ENCODE measurements around the gene HOXA13.

Gene HOXA13

DNA sequence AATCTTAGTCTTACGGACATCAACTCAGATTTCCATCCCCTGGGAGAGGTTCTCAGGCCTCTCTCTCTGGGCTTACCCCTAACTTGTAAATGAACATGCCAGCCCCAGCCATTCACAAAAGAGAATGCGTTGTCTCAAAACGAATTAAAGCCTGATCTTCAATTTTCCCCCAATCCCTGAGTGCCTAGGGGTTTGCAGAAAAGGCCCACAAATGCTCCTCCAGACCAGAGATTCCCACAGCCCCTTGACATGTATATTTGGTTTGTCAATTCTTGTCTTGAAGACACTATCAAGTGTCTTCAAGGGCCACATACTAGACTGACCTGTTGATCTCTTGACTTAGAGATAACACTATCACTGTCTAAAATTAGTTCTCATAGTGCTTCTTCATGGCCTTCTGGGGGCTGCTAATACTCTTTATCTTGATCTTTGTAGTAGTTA is 11.9 kb upstream of the HOXA13 start:
- Histone ChIP-seq H3K4me3 (ENCODE audit: low read depth, low read length) (peak overlapping the region; percentile 13), H3K27me3 (ENCODE audit: control insufficient read depth, insufficient read depth, low read length) (peaks cover 100% of the 10 kb centered on the region), H3K9me3 (ENCODE audit: control insufficient read depth, insufficient read depth, low read length) (no peaks in the 10 kb centered on the region), H3K4me1 (ENCODE audit: control insufficient read depth, insufficient read depth, low read length) (peaks cover 4% of the 10 kb centered on the region), H3K9ac (ENCODE audit: low read depth, low read length) (no peak overlapping the region), H3K36me3 (ENCODE audit: control insufficient read depth, insufficient read depth, low read length) (no peaks in the 10 kb centered on the region)

DNA sequence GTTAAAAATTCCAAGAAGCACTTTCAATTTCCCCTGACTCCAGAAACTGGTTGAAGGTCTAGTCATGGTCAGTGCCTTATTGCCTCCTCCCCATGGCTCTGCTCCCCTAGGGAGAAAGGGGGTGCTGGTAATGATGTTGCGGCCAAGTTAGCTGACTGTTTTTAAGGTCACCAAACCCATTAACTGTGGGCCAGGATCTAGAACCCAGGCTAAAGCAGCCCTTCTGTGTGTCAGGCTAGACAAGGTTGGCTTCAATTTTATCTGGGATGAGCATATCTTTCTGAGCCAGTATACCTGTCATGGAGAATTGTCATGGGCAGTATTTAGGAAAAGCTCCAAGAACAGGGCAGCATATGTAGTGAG is 11.2 kb upstream of the HOXA13 start:
- Histone ChIP-seq H3K4me3 (ENCODE audit: low read depth, low read length) (peak overlapping the region; percentile 26), H3K9me3 (ENCODE audit: control insufficient read depth, insufficient read depth, low read length) (no peaks in the 10 kb centered on the region), H3K36me3 (ENCODE audit: control insufficient read depth, insufficient read depth, low read length) (no peaks in the 10 kb centered on the region), H3K9ac (ENCODE audit: low read depth, low read length) (no peak overlapping the region), H3K4me1 (ENCODE audit: control insufficient read depth, insufficient read depth, low read length) (peaks cover 4% of the 10 kb centered on the region), H3K27me3 (ENCODE audit: control insufficient read depth, insufficient read depth, low read length) (peaks cover 100% of the 10 kb centered on the region)

DNA sequence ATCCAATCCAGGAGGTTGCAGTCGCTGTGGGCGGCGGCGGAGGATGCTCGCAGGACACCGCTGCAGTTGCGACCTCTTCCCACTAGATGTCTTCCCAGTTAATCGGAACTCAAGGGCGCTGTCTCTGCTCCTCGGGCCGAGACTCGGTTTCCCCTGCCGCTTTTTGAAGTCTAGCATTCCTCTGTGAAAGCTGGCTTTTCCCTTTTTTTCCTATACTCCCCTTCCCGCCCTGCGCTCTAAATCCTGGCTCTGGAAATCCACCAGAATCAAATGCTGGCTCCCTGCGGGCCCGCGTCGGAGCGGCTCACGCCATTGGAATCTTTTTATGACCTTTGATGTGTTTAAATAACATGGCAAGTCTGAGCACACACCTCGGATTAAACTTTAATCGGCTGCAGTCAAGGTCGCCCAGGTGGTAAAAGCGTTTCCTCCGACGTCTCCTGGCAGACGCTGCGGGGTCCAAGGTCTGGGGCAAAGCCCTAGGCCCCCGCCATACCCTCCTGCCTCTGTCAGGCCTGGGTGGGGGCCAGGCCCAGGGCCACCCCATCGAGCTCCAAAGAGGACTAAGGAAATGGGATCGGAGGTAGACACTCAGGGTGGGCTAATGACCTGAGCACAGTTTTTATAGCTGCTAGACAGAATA is 10.7 kb upstream of the HOXA13 start:
- Histone ChIP-seq H3K4me1 (ENCODE audit: control insufficient read depth, insufficient read depth, low read length) (peaks cover 4% of the 10 kb centered on the region), H3K9me3 (ENCODE audit: control insufficient read depth, insufficient read depth, low read length) (no peaks in the 10 kb centered on the region), H3K4me3 (ENCODE audit: low read depth, low read length) (peak overlapping the region; percentile 26), H3K36me3 (ENCODE audit: control insufficient read depth, insufficient read depth, low read length) (no peaks in the 10 kb centered on the region), H3K9ac (ENCODE audit: low read depth, low read length) (no peak overlapping the region), H3K27me3 (ENCODE audit: control insufficient read depth, insufficient read depth, low read length) (peaks cover 100% of the 10 kb centered on the region)

DNA sequence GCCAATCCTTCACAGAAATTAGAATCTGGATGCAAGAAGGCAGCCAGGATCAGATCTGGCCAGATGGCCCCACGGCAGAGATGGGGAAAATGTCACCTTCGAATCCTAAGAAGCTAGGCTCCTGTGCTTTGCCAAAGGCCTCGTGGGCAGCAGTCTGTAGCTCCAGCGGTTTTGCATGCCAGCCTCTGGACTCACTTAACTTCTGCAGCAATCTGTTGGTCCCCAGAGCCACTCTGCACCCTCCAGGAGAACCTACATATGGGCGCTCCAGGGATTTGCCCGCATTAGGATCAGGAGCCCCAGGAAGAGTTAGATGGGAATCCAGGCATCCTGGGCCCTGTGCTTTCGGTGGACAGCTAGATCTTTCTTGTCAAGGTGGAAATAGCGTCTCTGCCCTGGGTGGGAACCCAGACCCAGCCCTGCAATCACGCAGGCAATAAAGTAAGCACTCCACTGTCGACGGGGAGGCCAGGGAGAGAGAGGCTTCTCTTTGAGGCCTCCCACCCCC is 10.1 kb upstream of the HOXA13 start:
- H3K36me3 ChIP-seq (ENCODE audit: control insufficient read depth, insufficient read depth, low read length) = no peaks in the 10 kb centered on the region
- no peaks in the 10 kb centered on the region for H3K9me3 ChIP-seq (ENCODE audit: control insufficient read depth, insufficient read depth, low read length)
- H3K27me3 ChIP-seq (ENCODE audit: control insufficient read depth, insufficient read depth, low read length) = peaks cover 100% of the 10 kb centered on the region
- peaks cover 3% of the 10 kb centered on the region for H3K4me1 ChIP-seq (ENCODE audit: control insufficient read depth, insufficient read depth, low read length)
- H3K4me3 ChIP-seq (ENCODE audit: low read depth, low read length) = peak overlapping the region; percentile 26
- no peak overlapping the region for H3K9ac ChIP-seq (ENCODE audit: low read depth, low read length)

DNA sequence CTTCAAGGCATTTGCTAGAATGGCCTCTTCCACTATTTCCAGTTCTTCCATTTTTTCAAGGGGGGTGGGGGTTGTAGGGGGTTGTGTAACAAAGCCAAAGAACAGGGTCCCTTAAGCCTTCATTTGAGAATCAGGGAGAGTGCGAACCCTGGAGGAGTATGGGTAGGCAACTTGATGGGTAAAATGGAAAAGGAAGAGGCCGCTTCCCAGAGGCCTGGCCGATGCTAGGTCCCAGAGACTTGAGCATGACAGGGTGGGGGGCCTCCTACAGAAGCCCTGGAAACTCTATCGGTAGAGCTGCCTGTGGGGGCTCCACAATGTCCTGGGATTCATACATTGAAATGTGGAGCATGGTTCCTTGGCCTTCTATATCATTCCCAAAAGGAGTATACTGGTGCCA is 9.1 kb upstream of the HOXA13 start:
- Histone ChIP-seq H3K36me3 (ENCODE audit: control insufficient read depth, insufficient read depth, low read length) (no peaks in the 10 kb centered on the region), H3K27me3 (ENCODE audit: control insufficient read depth, insufficient read depth, low read length) (peaks cover 100% of the 10 kb centered on the region), H3K9me3 (ENCODE audit: control insufficient read depth, insufficient read depth, low read length) (no peaks in the 10 kb centered on the region), H3K9ac (ENCODE audit: low read depth, low read length) (no peak overlapping the region), H3K4me3 (ENCODE audit: low read depth, low read length) (peak overlapping the region; percentile 1), H3K4me1 (ENCODE audit: control insufficient read depth, insufficient read depth, low read length) (no peaks in the 10 kb centered on the region)

DNA sequence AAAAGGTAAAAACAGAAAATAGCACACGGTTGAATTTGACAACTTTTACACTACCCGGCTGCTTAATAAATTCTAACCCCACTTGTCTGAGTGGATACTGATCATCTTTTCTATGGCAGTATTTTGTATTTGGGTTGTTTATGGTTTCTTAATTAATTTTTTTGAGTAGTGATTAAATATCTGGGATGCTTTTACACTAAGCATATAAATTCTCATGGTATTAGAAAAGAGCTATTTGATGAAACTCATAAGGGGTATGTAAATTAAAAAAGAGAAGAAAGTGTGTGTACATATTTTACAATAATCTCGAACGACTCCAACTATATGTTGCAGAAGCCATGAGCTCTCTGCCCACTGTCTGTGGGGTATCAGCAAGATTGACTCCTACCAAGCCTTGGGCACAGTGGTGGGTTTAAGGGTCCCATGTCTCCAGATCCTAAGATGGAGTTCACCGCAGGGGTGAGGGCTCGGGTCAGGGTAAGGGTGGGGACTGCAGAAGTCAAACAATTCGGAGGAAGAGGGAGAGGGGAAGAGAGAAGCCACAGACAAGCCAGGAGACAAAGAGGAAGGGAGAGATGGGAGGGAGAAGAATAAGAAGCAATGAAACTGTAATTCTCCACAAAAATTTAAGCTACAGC is 7.6 kb upstream of the HOXA13 start:
- H3K27me3 ChIP-seq (ENCODE audit: control insufficient read depth, insufficient read depth, low read length) = peaks cover 100% of the 10 kb centered on the region
- H3K4me1 ChIP-seq (ENCODE audit: control insufficient read depth, insufficient read depth, low read length) = no peaks in the 10 kb centered on the region
- H3K9me3 ChIP-seq (ENCODE audit: control insufficient read depth, insufficient read depth, low read length) = no peaks in the 10 kb centered on the region
- H3K9ac ChIP-seq (ENCODE audit: low read depth, low read length) = no peak overlapping the region
- no peaks in the 10 kb centered on the region for H3K36me3 ChIP-seq (ENCODE audit: control insufficient read depth, insufficient read depth, low read length)
- H3K4me3 ChIP-seq (ENCODE audit: low read depth, low read length) = no peak overlapping the region

DNA sequence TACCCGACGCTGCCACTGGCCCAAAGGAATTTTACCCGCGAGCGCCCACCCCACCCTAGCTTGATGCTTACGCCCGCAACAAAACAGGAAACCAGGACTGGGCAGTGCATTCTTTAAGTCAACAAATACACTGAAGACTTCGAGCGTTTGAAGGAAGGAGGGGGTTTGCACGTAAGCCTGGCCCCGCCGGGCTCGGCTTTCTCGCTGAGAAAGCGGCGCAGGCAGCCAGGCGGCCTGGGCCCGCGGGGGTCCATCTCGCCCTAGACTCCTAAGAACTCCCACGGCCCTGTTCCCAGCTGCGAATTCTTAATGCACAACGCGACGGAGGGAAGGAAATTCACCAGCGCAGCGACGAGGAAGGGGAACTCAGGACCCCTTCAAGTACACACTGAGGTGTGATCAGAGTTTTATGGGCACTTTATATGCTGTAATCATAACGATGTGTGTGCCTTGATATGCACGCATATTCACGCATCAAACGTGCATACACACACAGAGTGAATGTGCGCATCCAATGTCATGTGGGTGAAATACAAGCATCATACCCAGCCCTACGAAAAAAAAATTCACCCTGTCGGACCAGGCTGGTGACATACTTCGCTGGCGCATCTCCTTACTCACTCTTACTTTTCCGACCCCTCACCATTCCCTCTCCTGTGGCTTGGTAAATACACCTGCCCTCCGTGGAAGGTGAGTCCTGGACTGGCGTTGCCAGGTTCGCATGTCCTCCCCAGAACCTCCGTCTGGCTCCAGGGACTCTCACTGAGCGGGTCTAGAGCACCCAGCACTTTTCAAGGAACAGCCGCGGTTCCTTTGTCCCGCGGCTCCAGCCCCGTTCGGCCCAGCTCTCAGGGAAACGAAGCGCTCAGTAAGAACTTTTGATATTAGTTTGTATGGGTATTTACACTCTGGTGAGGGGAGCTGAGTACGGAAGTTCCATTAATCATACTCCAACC is 5.7 kb upstream of the HOXA13 start:
- Histone ChIP-seq H3K4me1 (ENCODE audit: control insufficient read depth, insufficient read depth, low read length) (no peaks in the 10 kb centered on the region), H3K27me3 (ENCODE audit: control insufficient read depth, insufficient read depth, low read length) (peaks cover 100% of the 10 kb centered on the region), H3K9ac (ENCODE audit: low read depth, low read length) (no peak overlapping the region), H3K36me3 (ENCODE audit: control insufficient read depth, insufficient read depth, low read length) (no peaks in the 10 kb centered on the region), H3K9me3 (ENCODE audit: control insufficient read depth, insufficient read depth, low read length) (no peaks in the 10 kb centered on the region), H3K4me3 (ENCODE audit: low read depth, low read length) (peak overlapping the region; percentile 12)

DNA sequence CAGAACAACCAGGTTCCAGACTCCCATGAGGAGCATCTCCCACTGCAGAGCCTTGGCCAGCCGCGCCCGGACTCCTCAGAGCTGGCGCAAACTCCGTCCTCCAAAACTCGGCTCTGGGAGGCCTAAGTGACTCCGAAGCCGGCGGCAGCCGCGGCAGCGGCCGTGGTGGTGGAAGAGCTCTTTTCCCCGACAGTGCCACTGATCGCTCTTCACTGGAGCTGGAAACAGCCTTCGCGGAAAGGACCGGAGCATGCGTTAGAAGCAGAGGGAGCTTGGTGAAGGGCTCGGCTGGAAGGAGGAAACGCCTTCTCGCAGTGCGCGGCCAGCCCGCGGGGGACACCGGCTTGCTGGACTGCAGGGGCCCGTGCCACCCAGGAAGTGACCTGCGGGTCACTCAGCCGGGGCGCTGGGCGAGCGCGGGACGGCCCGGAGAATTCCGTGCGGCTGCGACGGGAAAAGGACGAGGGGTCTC is 5.0 kb upstream of the HOXA13 start:
- H3K9ac ChIP-seq (ENCODE audit: low read depth, low read length) = no peak overlapping the region
- peaks cover 98% of the 10 kb centered on the region for H3K27me3 ChIP-seq (ENCODE audit: control insufficient read depth, insufficient read depth, low read length)
- no peaks in the 10 kb centered on the region for H3K9me3 ChIP-seq (ENCODE audit: control insufficient read depth, insufficient read depth, low read length)
- no peaks in the 10 kb centered on the region for H3K4me1 ChIP-seq (ENCODE audit: control insufficient read depth, insufficient read depth, low read length)
- peak overlapping the region; percentile 30 for H3K4me3 ChIP-seq (ENCODE audit: low read depth, low read length)
- no peaks in the 10 kb centered on the region for H3K36me3 ChIP-seq (ENCODE audit: control insufficient read depth, insufficient read depth, low read length)

DNA sequence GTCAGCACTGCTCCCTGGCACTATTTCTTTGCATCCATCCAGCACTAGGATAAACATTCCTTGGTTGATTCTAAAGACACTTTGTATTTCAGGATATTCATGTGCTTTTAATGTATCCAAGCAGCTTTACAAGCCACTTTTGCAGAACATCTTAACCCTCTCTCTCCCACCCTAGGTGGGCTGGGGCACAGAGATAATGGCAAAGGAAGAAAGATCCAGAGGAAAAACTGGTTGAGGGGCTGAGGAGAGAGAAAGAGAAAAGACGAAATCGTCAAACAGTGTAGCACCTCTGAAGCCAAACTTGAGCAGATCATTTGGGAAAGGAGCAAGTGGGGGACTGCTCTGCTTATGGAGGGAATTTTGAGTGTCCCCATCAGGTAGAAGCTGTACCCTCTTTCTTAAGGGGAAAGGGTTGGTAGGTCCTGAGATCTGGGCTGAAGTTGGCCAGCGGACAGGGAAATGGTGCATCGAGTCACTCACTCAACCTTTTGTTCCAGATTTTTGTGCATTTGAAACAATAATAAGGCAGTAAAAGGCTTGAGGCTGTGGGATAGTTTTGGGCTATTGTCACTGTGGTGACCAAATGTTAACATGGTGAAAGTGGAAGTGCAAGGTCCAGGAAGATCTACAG is 4.2 kb upstream of the HOXA13 start:
- no peaks in the 10 kb centered on the region for H3K4me1 ChIP-seq (ENCODE audit: control insufficient read depth, insufficient read depth, low read length)
- H3K27me3 ChIP-seq (ENCODE audit: control insufficient read depth, insufficient read depth, low read length) = peaks cover 94% of the 10 kb centered on the region
- H3K4me3 ChIP-seq (ENCODE audit: low read depth, low read length) = no peak overlapping the region
- H3K9me3 ChIP-seq (ENCODE audit: control insufficient read depth, insufficient read depth, low read length) = no peaks in the 10 kb centered on the region
- no peaks in the 10 kb centered on the region for H3K36me3 ChIP-seq (ENCODE audit: control insufficient read depth, insufficient read depth, low read length)
- no peak overlapping the region for H3K9ac ChIP-seq (ENCODE audit: low read depth, low read length)

DNA sequence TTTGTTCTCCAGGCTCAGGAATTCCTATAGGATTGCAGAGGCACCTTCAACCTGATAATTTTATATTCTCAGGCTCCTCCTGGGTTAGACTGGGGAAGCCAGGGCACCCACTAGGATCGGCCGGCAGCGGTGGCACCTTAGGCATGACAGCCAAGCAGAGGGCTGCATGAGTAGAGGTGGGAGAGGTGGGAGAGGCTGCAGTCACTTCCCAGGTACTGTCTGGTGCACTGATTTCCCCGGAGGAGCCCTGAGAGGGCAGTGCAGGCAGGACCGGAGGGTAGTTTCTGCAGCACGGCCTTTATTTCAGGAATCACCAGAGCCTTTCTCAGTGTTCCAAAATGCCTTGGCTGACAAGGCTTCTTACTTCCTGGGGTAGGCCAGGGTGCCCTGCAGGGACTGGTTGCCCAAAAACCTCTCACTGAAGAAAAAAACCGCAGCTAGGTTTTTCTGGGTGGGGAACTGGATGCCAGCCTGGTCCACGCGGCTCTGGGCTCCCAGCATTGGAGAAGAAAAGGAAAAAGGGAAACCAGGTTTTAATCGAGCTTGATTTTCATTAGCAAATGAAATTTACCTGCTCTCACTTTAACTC is 3.6 kb upstream of the HOXA13 start:
- H3K4me3 ChIP-seq (ENCODE audit: low read depth, low read length) = no peak overlapping the region

DNA sequence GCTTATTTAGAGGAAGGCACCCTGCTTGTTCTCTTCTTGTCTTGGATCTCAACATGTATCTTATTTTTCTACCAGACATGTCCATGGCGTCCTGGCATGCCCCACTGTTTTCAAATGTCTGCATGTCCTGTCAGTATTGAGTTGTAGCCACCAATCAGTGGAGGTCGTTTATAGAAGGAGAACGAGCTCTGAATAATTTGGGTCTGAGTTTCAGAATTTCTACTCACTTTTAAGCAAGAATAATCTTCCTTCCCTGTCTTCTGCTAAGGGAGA is 2.9 kb upstream of the HOXA13 start:
- Histone ChIP-seq H3K36me3 (ENCODE audit: control insufficient read depth, insufficient read depth, low read length) (no peaks in the 10 kb centered on the region), H3K9ac (ENCODE audit: low read depth, low read length) (no peak overlapping the region), H3K27me3 (ENCODE audit: control insufficient read depth, insufficient read depth, low read length) (peaks cover 94% of the 10 kb centered on the region), H3K9me3 (ENCODE audit: control insufficient read depth, insufficient read depth, low read length) (no peaks in the 10 kb centered on the region), H3K4me1 (ENCODE audit: control insufficient read depth, insufficient read depth, low read length) (no peaks in the 10 kb centered on the region), H3K4me3 (ENCODE audit: low read depth, low read length) (no peak overlapping the region)

More for the DNA sequence above, 3.6 kb upstream of the HOXA13 start:
- no peak overlapping the region for H3K9ac ChIP-seq (ENCODE audit: low read depth, low read length)
- no peaks in the 10 kb centered on the region for H3K4me1 ChIP-seq (ENCODE audit: control insufficient read depth, insufficient read depth, low read length)
- H3K27me3 ChIP-seq (ENCODE audit: control insufficient read depth, insufficient read depth, low read length) = peaks cover 94% of the 10 kb centered on the region
- H3K9me3 ChIP-seq (ENCODE audit: control insufficient read depth, insufficient read depth, low read length) = no peaks in the 10 kb centered on the region
- H3K36me3 ChIP-seq (ENCODE audit: control insufficient read depth, insufficient read depth, low read length) = no peaks in the 10 kb centered on the region
